HG02973 (cell line): Measurements from ENCODE around the gene CDKN1A.
"Not testable (repeated sequence)": the region's sequence is repeated elsewhere in the genome, so short reads cannot be mapped to it uniquely, and the experiment has no call there.

Experiments used
- ATAC-seq: cut with Tn5 transposase; IDR thresholded peaks from one replicate; pipeline ENCODE4 v1.9.1; 2021; ENCODE audit warnings: moderate library complexity; ENCODE audit not compliant: unreplicated experiment

Gene CDKN1A

GRCh38 chr6:36695414-36695813 lies 16.9 kb downstream of the CDKN1A start:
- ATAC-seq: no peak

DNA sequence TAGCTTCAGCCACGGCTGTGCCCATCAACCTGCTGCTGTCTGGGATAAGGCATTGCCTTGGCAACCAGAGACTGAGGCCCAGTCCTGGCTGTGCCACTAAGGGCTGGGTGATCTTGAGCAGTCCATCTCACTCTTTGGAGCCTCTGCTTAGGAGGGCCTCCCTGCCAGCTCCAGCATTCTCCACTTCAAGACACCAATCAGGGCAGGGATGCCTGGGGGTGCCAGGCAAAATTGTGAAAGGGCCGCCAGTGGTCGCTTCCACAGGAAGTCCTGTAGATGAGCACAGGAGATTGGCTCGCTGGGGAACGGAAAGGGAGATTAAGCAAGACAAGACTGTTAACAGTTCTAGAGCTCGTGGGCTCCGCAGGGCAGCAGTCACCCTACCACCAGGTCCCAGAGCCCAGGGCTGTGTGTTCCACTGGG lies 19.0 kb downstream of the CDKN1A start, which contains the start of gene RAB44:
Gene RAB44, plus strand, starts transcription at position 346 of the 423 bp plus-strand sequence. CDS start 6,410 bp downstream, outside the sequence.
- no peak for ATAC-seq

- no peak for ATAC-seq
Measured at GRCh38 chr6:36698196-36698595, 19.7 kb downstream of the CDKN1A start.

DNA sequence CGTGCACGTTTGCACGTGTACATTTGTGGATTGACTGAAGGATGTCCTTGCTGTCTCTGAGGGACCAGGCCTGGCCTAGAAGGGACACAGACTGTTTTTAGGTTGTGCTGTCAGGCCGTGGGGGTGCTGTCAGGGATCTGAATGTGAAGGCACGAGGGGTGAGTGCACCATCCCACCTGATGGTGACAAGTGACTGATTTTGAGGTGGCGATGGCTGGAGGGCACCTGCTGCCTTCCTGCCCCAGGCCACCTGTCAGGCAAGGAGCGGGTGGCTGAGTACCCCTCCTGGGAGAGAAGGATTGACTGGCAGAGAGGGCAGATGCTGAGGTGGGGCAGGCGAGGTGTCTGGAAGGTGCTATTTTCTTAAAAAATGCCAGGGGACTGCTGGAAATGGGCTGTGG lies 20.4 kb downstream of the CDKN1A start:
- ATAC-seq: no peak

- ATAC-seq: no peak
Measured at GRCh38 chr6:36699348-36699747, 20.8 kb downstream of the CDKN1A start.

GRCh38 chr6:36700071-36700812 lies 21.7 kb downstream of the CDKN1A start:
- ATAC-seq: no peak

DNA sequence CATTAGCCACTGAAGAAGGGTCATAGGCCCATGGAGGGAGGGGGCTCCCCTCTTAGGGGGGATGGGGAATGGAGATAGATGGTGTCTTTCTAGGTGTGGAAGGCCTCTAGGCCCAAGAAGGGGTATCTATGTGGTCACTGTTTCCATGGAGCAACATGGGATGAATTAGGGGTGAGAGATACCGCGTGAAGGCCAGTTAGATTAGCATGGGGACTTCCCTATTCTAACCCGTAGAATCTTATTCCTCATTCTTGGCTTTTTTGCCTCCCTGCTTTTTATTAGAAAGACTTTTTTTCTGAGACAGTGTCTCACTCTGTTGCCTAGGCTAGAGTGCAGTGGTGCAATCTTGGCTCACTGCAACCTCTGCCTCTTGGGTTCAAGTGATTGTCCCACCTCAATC lies 22.3 kb downstream of the CDKN1A start:
- no peak for ATAC-seq

DNA sequence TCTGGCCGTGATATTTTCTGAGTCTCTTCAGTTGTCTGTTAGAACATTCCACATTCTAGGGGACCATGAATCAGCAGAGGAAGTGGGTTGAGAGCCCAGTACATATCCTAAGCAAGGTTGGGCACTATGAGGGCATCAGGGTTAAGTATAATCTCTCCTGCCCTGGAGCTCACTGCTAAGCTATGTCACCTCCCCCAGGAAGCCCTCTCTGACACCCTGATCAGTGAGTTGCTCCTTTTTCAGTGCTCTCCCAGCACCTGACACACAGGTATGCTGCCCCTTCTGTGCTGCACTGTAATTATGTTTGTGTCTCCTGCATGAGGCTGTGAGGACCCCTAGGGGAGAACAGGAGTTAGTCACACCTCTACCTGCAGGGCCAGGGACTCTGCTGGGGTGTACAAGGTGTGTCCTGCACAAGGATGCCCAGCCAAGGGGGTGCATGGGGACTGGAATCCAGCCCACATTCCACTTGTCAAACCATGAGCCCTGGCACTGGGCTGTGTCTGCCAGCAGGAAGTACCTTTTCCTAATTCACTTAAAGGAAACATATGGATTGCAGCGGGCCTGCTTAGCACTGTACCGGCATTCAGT lies 23.0 kb downstream of the CDKN1A start:
- no peak for ATAC-seq

DNA sequence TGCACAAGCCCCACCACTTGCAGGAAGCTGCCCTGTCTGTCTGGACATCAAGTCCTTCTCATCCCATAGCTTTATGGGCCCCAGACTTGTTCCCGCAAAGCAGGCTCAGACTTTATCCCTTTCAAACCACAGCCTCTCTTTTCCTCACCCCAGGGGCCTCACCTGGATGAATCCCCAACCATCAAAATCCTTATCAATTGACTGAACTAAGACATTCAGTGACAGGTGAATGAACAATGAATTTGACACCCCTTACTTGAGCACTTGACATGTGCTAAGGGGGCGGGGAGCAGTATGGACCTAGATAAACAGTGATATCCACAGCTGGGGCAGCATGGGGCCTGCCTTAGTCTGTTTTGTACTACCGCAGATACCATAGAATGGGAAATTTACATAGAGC lies 24.1 kb downstream of the CDKN1A start:
- ATAC-seq: no peak

DNA sequence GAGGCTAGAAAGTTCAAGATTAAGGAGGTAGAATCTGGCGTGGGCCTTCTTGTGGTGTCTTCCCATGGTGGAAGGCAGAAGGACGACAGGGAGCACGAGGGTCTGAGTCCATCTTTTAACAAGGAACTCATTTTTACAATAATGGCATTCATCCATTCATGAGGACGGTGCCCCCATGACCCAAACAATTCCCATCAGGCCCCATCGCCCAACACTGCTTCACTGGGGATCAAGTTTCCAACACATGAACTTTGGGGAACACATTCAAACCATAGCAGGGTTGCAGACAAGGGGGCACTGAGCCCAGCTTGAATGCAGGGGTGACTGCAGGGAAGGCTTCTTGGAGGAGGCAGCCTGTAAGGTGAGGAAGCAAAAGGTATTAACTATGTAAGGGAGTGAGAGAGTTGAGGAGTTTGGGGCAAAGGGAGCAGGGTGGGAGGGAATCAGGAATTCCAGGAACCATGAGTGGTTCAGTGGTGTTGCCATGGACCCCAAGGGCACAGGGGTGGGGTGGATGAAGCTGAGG lies 24.6 kb downstream of the CDKN1A start:
- ATAC-seq: no peak

GRCh38 chr6:36703982-36704381 lies 25.5 kb downstream of the CDKN1A start:
- ATAC-seq: no peak

GRCh38 chr6:36704961-36705577 lies 26.6 kb downstream of the CDKN1A start:
- not testable (repeated sequence) for ATAC-seq

DNA sequence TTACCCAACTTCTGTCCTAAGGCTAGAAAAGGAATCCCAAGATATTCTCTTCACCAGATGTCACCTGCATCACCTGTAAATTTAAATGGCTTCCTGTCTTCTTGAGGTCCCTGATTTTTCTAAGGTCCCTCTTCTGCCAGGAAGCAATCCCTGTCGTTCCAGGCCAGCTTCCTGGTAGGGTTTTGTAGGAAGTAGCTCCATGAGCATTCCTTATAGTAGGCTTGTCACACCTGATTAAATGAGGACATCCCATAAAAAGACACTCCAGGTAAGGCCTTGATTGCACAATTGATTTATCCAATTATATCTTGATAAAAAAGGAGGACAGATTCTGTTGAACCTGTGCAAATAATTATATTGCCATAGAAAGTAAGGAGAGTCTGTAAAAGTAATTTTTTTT lies 27.8 kb downstream of the CDKN1A start:
- ATAC-seq: no peak

GRCh38 chr6:36712816-36713215 lies 34.3 kb downstream of the CDKN1A start:
- ATAC-seq: no peak

- ATAC-seq: no peak
Measured at GRCh38 chr6:36713846-36714245, 35.3 kb downstream of the CDKN1A start.

DNA sequence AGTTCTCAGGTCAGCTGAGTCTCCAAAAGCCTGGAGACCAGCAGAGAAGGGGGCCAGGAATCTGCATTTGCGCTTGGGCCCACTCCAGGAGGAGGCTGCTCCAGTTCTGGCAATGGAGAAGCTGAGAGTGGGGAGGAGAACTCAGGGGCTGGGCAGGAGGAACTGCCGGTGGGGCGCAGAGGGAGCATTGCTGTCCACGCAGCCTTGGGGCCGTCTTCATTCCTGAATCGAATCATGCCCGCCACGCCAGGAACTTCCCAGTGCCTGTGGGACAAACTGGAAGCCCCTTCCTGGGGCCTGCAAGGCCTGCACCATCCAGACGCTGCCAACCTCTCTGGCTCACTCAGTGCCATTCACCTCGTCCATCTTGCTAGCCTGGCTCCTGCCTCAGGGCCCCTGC lies 36.0 kb downstream of the CDKN1A start:
- no peak for ATAC-seq

- no peak for ATAC-seq
Measured at GRCh38 chr6:36715469-36715868, 37.0 kb downstream of the CDKN1A start.

- no peak for ATAC-seq
Measured at GRCh38 chr6:36716476-36717093, 38.1 kb downstream of the CDKN1A start.

DNA sequence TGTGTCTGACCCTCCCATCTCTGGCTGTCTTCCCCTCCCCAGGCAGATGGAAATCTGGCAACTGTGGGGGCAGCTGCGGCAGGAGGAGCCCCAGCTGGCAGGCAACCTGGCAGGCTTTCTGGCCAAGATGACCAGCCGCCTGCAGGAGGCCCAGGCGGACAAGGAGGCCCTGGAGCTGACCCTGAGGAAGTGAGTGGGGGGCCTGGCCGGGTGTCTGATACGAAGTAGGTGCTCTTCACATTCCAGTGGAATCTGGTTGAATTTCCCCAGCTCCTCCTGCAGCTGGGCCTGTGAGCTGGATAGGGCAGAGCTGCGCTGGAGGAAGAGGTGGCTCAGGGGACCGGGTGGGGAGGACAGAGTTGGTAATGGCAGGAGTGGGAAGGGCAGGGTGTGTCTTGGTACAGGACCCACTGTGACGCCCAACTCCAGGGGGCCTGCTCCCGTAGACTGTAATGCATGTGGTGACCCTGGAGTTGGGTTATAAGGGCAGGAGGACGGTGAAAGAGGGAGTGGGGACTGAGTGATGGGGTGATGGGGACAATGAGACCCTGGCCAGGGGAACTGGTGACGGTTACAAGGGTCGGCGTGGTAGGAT lies 38.8 kb downstream of the CDKN1A start:
- no peak for ATAC-seq

DNA sequence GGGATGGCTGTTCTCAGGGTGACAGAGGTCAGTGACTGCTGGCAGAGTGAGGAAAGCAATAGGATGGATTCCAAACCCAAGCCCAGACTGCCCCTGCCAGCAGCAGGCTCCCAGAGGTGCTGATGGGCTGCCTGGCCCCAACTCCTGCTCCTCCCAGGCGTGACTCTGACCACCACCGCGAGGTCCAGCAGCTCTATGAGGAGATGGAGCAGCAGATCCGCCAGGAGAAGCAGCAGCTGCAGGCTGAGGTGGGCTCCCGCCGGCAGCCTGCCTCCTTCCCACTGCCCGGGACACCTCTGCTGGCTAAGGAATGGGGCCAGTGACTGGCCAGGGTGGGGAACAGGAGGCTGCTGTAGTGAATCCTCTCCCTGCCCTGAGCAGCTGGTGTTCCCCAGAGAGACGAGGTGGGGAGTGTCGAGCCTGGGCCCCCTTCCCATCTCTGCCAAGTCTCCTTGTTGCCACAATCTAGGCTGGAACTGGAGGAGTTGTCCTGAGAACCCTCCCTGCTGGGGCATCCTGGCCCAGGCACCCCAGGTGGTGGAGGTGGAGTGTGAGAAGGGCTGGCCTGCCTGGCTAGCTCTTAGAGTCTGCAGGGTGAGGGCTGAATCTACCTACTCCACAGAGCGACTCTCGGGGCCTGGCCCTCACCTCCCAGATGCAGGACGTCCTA lies 39.5 kb downstream of the CDKN1A start:
- no peak for ATAC-seq

DNA sequence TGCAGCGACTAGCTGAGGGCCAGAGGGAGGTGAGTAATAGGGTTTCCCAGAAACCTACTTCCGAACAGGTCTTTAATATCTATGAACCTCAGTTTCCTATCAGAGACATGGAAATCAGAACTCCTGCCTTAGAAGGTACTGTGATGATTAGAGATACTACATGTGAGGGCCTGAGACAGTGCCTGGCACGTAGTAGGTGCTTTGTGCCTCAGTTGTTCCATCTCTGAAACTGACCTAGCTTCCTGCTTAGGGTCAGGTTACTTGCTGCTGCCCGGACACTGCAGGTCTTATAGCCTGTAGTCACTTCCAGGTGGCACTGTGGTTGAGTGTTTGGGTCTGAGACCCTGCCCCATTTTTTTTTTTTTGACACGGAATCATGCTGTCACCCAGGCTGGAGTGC lies 40.0 kb downstream of the CDKN1A start:
- ATAC-seq: no peak
